OCI-M2 (cell line): ENCODE data around the gene CPSF4.
A peak's percentile ranks its signal among the peaks of the same experiment; 100 is the strongest.

Experiments
- DNase-seq: peaks from one replicate; lab custom pipeline; 2025; ENCODE audit not compliant: unreplicated experiment; lab: John Stamatoyannopoulos, UW

CPSF4 gene

DNA sequence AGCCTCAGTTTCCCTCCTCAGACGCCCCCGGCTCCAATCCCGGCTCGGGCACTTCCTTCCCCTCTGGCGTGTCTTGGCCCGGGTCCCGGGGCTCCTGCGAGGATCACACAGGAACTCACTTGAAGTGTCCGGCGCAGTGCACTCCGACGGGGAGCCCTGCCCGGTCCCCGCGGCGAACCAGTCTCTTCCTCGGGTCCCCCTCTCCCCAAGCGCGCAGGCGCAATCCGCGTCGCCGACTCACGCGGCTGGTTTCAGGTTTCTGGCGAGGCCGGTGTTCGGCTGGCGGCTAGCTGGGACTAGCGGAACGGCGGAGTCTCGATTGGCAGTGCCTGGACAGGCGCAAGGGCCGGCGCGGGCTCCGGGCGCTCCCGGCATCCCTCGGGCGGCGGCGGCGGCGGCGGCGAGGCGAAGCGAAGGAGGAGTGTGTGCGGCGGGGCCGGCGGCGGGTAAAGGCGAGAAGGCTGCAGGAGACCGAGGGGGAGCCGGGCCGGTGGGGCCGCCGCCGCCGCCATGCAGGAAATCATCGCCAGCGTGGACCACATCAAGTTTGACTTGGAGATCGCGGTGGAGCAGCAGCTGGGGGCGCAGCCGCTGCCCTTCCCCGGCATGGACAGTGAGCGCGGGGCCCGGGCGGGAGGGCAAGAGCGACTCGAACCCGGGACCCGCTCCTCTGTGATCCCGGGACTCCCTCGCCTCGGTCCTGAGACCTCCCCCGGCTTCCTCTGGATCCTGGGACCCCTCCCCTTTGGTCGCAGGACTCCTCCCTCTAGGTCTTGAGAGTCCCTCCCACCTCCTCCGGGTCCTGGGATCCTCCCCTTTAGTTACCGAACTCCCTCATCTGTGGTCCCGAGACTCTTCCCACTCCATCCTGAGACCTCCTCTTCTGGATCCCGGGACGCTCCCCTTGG lies at the start of gene CPSF4, which contains the start of gene PTCD1:
TSS of gene CPSF4 (plus strand) at position 371 of the 908 bp plus-strand sequence. CDS start at position 511, 140 bp downstream.
TSS of gene PTCD1 (minus strand) at position 226 of the 908 bp plus-strand sequence. CDS start 3,556 bp downstream, outside the sequence.
- DNase-seq = peak; percentile 23

DNA sequence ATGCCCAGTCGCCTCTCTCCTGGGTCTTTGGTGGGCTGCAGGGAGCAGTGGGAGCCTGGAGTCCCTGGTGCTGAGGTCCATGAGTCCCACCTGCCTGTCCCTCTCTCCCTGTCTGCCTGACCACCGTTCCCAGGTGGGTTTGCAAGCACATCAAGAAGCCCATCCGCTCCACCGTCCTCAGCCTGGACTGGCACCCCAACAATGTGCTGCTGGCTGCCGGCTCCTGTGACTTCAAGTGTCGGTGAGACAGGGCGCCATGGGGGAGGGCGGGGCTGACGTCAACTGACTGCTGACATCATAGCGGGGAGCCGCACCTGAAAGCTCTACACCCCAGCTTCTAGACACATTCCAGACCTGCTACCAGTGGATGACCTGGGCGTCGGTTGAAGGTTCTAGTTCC lies 49.0 kb upstream of the CPSF4 start:
- DNase-seq = no peak

- no peak for DNase-seq
Observed at GRCh38 chr7:99390941-99391602, 47.7 kb upstream of the CPSF4 start.

GRCh38 chr7:99392046-99392445 lies 46.7 kb upstream of the CPSF4 start:
- DNase-seq = no peak

GRCh38 chr7:99392659-99393354 lies 45.9 kb upstream of the CPSF4 start:
- no peak for DNase-seq

DNA sequence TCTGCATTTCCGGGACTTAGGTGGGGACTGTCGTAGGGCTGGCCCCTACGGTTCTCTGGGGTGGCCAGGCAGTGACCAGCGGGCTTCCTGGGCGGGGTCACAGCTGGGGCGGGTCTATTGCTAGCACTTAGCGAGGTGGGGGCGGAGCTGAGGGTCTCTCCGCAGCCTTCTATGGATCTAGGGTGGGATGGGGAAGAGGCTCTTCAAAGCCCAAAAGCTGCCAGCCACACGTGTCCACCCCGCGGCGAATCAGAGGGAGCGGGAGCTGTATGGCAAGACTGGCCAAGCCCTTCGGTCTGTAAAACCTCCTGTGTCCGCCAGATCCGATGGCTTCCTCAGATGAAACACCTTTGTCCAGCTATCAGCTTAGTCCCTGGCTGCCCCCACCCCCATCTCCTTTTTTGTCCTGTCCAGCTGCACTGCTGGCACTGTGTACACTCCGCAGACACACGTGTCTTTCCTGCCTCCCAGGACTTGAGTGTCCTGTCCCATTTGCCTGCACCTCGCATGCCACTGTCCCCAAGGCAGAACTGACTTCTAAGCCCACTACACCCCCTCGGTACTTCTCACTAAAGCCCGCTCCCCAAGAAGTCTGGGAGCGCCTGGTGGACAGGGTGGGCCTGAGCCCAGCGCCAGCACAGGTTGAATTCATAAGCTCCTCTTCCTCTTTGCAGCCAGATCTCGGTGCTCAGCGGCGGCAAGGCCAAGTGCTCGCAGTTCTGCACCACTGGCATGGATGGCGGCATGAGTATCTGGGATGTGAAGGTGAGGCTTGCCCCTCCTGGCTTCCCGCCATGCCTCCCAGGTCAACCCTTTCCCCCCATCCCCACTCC lies 45.2 kb upstream of the CPSF4 start:
- no peak for DNase-seq

GRCh38 chr7:99394188-99394502 lies 44.6 kb upstream of the CPSF4 start:
- no peak for DNase-seq

GRCh38 chr7:99395616-99396327 lies 43.0 kb upstream of the CPSF4 start:
- DNase-seq = no peak

DNA sequence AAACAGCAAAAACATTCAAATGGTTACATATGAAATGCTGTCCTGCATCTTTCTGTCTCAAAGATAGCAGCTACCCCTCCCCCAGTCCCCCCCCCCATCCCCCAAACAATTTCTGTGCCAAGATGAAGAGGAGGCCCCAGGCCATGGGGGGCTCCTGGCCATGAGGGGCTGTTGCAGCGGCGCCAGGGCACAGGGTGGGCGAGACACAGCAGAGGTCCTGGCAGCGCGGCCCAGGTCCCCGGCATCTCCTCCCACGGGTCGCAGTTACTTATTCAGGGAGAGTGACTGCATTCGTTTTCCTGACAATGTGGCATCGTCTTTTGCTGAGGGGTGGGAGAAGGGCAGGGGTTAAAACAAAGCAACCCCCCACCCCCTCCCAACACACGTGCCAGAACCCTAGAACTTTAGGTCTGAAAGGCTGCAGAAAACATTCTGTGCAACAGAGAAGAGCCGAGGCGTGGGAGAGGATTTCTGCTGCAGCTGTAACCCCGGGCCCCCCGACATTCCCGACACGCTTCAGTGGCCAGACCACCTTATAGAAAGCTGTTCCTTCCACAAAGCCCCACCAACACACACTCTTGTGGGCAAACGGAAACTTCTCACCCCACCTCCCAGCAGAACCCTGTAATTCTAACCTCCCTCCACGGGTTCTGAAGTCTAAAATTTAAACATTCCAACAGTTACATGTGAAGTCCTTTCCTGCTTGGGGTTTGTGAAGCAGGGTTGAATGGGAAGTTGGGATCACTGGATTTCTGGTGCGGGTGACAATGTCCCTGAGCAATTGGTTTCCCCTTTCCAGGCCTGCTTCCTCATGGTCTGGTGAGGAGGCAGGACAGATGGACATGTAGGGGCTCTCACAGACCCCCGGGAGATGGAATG lies 42.1 kb upstream of the CPSF4 start:
- DNase-seq = no peak

DNA sequence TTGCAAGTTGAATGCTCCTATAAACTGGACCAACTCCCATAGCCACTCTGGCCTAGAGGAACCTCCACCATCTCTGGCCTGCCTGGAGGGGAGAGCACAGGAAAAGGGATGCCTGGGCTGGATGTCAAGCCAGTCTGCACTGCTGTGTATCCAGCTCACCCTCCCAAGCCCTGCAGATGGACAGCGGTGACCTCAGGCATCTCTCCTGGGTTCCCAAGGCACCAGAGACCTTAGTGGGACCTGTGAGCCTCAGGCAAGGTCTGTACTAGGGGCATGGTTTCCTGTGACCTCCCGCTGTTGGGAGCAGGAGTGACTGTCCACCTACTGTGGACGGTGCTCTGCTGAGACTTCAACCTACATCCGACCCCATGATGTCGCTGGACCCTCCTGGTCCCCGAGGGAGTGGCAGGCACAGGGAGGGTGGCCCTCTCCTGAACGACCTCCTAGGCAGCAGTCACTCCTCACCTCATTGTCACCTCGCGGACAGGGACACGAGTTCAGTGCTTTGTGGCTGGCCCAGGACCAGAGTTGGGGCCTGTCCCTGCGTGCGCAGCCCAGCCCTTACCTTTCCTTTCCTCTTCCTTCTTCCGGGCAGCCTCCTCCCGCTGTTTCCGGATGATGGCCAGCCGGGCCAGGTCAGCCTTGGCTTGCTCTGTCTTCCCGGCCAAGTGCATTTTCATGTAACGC lies 41.3 kb upstream of the CPSF4 start:
- no peak for DNase-seq

- DNase-seq = no peak
Observed at GRCh38 chr7:99398891-99399445, 39.8 kb upstream of the CPSF4 start.

GRCh38 chr7:99399597-99399996 lies 39.1 kb upstream of the CPSF4 start:
- no peak for DNase-seq

DNA sequence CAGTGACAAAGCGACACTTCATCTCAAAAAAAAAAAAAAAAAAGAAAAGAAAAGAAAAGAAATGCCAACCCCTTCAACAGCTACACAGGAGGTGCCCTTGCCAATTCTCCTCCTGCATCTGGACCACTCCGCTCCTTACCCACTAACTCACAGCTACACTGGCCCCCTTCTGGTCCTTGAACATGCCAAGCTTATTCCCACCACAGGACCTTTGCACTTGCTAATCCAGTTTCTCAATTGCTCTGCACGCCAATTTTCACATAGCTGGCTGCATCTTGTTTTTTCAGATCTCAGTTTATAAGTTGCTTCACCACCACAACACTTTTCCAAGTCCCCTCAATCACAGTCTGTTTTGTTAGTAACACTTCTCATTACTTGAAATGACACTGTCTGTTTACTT lies 35.9 kb upstream of the CPSF4 start:
- no peak for DNase-seq

GRCh38 chr7:99403764-99404163 lies 35.0 kb upstream of the CPSF4 start:
- DNase-seq = no peak

- no peak for DNase-seq
Observed at GRCh38 chr7:99404235-99404976, 34.3 kb upstream of the CPSF4 start.

GRCh38 chr7:99404977-99405320 lies 33.8 kb upstream of the CPSF4 start:
- no peak for DNase-seq

DNA sequence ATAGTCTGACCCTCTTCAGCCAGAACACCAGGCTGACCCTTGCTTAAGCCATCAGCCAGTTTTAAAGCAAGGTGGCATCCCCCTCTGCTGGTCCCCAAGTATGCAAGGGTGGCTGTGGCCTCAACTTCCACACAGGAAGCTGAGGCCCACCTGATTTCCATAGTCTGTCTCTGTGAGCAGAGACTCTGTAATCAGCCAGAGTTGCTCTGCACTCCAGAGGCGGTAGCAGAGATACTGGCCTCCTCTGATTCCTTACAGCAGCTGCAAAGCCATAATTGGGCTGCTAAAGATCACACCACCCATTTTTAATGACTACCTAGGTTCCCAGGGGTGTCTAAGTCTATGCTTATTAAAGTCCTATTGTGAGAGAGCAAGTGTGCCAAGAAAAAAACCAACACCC lies 32.2 kb upstream of the CPSF4 start:
- DNase-seq = no peak

GRCh38 chr7:99407872-99408378 lies 30.8 kb upstream of the CPSF4 start:
- no peak for DNase-seq
